Left kidney (tissue), 2 donors: ENCODE results near the gene GATA6. TPM values are rescaled to one million over a fixed set of nuclear protein-coding genes. Genes with fewer than 3 reads are reported as not detected.
"Not testable (repeated sequence)": the region's sequence is repeated elsewhere in the genome, so short reads cannot be mapped to it uniquely, and the experiment has no call there.

Experiments used
- DNase-seq: peaks from one replicate; pipeline ENCODE4 v3.0.0-alpha.2; 2013
- polyA plus RNA-seq: library from polyadenylated mRNA; unstranded; fragments of 120-200 nt; gene quantifications from one replicate; pipeline ENCODE4 v1.2.1, GENCODE V29; 2013; ENCODE audit not compliant: insufficient read length

GATA6 gene
- polyA plus RNA-seq, 1 donor = 7.3 TPM

GRCh38 chr18:22204996-22205395, 35.6 kb downstream of the GATA6 start:
- no peak for DNase-seq

GRCh38 chr18:22207021-22207758, 37.8 kb downstream of the GATA6 start:
- no peak for DNase-seq

DNA sequence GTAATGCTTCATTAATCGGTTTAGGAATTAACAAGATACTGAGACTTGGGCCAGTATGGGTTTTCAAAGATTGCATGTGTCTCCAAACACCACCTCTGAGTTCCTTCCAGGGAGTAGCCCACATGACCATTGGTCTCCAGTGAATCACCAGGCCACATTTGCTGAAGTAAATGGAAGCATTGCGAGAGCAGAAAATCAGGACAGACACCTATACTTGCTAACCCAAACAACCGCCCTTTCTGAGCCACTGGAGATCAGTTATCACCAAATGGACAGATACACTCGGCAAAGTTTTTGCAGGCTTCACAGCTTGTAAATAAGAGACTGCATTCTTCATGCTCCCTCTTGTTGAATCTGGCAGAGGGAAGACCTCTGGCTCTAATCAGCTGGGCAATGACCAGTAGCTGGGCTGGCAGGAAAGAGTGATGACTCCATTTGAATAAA, 40.9 kb downstream of the GATA6 start:
- no peak for DNase-seq

DNA sequence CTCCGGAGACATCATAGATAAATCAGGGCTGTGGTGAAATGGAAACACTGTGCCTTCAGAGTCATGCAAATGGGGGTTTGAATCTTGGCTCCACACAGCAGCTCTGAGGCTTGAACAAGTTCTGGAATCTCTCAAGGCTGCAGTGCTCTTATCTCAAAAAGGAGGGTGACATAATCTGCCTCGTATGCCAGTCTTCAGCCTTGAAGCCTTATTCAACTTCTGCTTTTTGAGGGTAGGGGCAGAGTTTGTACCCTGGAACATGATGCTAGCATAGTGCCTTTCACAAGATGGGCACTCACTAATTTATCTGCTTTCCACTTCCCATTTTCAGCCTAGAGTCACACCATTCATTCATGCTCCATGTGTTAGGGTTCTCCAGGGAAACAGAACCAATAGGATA, 42.3 kb downstream of the GATA6 start:
- DNase-seq = no peak

- peak; percentile 55 for DNase-seq
Measured at GRCh38 chr18:22213333-22213973, 44.1 kb downstream of the GATA6 start.

DNA sequence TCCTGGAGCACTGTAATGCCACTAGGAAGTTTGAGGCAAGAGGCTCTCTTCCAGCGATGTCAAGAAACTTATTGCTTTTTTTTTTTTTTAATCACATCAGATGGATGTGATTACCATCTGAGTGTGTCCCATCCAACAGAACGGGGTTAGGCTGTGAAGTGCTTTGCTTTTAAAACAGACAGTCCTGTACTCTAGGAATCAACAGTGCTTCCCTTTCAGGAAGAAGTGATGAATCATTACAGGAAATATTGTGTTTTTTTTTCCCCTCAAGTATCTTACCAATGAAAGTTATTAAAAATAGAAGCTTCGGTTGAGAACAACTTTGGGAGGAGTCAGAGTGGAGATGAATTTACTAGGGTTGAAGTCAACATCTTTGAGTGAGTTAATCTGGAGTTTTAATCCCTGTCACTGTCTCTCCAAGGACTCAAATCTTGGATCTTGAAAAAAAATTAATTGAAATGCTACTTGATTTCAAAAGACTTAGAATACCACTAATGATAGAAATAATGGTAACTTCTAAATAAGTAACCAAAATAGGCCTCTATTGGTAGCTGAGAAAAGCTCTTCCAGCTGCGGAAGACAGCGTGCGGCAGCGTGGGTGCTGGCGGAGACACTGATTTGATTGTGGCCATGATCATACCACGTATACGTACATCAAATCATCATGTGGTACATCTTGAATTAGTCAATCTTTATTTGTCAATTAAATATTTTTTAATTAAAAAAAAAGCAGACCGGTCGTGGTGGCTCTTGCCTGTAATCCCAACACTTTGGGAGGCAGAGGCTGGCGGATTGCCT, 45.5 kb downstream of the GATA6 start:
- DNase-seq = no peak

- no peak for DNase-seq
Measured at GRCh38 chr18:22218835-22219234, 49.4 kb downstream of the GATA6 start.

DNA sequence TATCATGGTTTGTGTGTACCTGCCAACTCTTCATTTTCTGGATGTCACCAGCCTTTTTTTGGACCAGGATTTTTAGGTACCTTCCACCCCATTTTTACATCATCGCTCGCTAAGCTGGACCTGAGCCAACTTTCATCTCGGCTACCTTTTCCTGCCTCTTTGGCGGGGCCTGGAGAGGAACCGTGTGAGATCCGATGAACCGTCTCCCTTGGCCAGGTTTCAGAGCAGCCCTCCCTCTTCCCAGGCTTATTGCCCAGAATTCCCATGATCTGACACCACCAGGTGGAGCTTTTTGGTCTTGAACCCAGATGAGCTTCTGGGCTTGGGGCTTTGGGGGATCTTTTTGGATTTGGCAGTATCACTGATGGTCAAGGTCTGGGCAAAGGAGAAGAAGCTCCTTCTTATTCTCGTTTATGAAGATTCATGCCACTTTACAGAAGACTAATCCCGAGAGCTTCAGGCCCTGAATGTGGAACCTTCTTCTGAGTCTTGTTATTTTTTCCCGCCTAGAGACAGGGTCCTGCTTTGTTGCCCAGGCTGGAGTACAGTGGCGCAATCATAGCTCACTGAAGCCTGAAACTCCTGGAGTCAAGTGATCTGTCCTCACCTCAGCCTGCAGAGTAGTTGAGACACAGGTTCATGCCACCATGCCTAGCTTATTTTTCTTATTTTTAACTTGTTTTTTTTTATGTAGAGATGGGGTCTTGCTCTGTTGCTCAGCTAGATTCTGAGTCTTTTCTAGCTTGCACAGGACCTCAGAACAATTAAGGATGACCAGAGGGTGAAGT, 50.4 kb downstream of the GATA6 start:
- no peak for DNase-seq

- DNase-seq = not testable (repeated sequence)
Measured at GRCh38 chr18:22220585-22220984, 51.2 kb downstream of the GATA6 start.

DNA sequence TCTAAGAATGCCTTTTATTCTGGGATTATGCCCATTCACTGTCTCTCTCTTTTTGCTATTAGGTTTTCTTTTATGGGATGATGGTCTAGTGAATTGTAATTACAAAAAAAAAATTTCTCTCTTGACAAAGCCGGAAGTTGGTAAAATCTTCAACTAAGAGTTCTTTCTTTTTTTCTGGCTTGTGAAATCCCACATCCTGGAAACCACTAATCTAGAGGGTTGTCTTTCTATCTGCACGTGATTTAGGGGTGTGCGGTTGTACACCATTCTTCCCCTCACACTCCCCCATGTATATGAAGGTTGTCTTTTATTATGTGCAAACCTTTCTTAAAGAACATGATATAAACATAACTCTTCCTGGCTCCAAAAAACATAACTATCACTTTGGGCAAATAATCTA, 52.0 kb downstream of the GATA6 start:
- no peak for DNase-seq

DNA sequence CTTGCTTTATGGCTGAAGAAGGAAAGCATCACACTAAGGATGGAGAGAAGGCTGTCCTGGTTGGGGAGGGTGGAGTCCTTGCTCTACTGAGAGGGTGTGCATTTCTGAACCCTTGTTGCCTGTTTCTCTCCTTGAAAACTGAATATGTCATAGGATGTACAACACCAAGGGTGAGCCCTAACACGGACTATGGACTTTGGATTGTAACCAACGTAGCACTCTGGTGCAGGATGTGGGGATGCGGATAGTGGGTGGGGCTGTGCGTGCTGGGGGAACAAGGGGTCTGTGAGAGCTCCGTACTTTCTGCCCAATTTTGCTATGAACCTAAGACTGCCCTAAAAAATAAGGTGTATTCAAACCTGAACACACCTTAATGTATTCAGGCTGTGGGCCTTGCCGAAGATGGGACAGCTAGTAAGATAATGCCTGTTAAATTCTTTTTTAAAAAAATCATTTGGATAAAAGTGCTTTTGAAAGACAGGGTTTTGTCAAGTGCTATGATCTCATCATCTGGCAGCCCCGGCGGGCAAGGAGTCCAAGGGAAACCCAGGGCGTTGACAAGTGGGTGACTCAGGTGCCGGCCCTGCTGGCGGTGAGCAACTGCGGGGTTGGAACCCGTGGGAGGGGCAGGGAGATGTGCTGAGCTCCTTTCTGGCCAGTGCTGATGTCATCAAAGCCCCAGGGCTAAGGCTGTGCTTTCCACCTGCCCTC, 54.0 kb downstream of the GATA6 start:
- no peak for DNase-seq

DNA sequence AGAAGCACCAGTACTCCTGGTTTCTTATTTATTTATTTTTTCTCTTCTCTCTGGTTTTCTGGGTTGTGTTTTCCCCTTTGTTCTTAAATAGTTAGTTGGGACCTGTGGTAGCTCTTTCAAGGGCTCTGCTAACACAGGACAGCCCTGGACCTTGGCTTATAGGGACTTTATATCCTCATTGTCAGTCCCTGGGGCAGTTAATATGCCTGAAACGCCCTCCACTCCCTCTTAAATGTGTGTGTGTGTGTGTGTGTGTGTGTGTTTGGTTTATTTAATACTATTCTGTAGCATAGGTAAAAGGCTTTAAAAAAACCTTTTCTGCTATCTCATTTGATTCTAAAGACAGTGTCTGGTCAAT, 54.6 kb downstream of the GATA6 start:
- no peak for DNase-seq

DNA sequence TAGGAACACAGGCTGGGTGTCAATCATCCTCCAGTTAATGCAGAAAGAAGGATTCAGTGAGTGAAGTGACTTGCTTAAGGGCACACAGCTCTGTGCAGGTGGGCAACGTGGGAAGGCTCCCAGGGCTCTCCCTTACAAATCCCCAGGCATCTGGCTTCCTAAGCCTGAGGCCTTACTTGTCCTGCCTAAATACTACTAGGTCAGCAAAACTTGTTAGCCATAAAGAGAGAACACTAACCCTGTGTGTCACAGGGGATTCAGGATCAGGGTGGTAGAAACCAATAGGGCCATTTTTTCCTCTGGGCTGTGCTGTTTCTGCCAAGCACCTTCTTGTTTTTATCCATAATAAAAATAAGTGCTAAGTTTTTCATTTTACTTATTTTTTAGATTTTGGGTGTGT, 55.0 kb downstream of the GATA6 start:
- no peak for DNase-seq

DNA sequence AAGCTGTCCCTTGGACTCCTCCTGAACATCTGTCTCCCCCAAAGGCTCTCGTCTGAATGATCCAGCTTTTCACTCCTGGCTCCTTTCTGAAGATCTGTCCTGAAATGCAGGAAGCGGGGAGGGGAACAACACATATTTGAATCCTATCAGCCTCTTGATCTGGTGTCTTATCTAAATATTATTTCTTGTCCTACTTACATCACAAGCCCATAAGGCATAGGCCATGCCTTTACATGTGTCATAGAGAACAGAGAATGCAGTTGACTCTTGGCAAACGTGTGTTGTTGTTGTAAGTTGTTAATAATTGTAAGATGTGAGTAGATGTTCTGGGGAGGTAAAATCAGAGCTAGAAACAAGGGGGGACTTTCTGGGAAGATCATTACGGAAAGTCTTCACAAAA, 57.4 kb downstream of the GATA6 start:
- no peak for DNase-seq

DNA sequence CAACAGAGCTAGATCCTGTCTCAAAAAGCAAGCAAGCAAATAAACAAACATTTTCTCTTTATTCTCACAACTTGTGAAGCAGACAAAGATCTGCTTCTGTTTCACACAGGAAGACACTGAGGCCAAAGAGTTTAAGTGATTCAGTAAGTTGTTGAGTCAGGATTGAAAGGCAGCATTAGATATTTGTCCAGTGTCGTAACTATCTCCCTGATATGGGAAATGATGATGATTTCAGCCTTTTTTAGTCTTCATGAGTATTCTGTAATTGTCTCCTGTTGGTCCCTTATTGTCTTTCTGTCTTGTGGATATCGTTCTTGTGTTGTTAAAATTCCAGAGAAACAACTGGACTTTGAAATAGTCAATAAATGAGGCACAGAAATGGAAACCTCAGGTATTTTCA, 59.6 kb downstream of the GATA6 start:
- no peak for DNase-seq

GRCh38 chr18:22229456-22230124, 60.2 kb downstream of the GATA6 start:
- no peak for DNase-seq

- DNase-seq = no peak
Measured at GRCh38 chr18:22230471-22230945, 61.1 kb downstream of the GATA6 start.

GRCh38 chr18:22233266-22233665, 63.9 kb downstream of the GATA6 start:
- DNase-seq = no peak

DNA sequence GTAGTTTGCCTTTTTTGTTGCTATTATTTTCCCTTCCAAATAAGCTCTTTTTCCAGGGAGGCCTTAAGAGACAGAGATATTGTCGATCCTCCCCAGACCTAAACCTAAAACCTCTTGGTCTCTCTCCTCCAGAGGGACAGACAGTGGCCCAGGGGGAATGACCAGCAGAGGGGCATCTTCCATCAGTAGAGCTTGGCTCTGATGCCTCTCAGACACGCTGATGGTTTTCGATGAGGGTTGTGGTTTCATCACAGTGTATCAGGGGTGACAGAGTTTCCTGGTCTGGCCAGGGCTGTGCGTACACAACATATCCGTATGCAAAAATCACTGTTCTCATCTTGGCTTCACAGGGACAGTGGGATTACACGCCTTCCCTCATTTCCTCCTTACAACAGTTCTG, 68.6 kb downstream of the GATA6 start:
- no peak for DNase-seq

- DNase-seq = no peak
Measured at GRCh38 chr18:22238681-22239080, 69.3 kb downstream of the GATA6 start.

- no peak for DNase-seq
Measured at GRCh38 chr18:22241921-22242361, 72.6 kb downstream of the GATA6 start.
